Measurements from ENCODE around the gene ASB10.

ASB10 gene, protein sequence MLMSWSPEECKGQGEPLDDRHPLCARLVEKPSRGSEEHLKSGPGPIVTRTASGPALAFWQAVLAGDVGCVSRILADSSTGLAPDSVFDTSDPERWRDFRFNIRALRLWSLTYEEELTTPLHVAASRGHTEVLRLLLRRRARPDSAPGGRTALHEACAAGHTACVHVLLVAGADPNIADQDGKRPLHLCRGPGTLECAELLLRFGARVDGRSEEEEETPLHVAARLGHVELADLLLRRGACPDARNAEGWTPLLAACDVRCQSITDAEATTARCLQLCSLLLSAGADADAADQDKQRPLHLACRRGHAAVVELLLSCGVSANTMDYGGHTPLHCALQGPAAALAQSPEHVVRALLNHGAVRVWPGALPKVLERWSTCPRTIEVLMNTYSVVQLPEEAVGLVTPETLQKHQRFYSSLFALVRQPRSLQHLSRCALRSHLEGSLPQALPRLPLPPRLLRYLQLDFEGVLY

DNA sequence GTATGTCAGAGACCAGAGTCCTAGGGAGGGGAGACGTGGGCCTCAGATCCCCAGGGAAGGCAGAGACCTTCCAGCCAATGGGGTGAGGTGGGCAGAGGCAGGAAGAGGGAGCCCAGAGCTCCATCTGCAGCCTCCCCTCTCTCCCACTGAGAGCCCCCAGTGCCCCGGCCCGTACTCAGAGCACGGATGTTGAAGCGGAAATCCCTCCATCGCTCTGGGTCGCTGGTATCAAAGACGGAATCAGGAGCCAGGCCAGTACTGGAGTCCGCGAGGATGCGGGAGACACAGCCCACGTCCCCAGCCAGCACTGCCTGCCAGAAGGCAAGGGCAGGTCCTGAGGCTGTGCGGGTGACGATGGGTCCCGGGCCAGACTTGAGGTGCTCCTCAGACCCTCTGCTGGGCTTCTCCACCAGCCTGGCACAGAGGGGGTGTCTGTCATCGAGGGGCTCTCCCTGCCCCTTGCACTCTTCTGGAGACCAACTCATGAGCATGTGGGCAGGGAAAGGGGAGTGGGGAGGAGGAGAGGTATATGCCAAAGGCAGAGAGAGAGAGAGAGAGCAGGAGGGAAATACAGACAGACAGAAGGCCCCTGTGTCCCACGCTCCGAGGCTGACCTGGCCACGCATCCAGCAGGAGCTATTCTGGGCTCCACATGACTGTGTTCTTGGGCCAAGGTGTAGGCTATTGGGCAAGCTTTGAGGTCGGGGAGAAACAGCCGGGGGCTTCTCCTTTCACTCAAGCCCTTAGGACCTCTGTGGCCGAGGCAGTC lies at the start of gene ASB10:
Gene ASB10, minus strand, starts transcription at position 611 of the 769 bp plus-strand sequence. Its CDS starts 120 bp downstream, at position 491.
- no peaks in the 10 kb centered on the region for H3K4me1 Mint-ChIP-seq (ENCODE audit: low read depth)
- no peak within 1 kb of the TSS for H3K27ac Mint-ChIP-seq
- H3K9me3 Mint-ChIP-seq = no peaks in the 10 kb centered on the region
- H3K27me3 Mint-ChIP-seq (ENCODE audit: low read depth) = no peaks in the 10 kb centered on the region
- no peak within 1 kb of the TSS for H3K4me3 Mint-ChIP-seq
- H3K36me3 Mint-ChIP-seq (ENCODE audit: low read depth) = no peaks in the 10 kb centered on the region

DNA sequence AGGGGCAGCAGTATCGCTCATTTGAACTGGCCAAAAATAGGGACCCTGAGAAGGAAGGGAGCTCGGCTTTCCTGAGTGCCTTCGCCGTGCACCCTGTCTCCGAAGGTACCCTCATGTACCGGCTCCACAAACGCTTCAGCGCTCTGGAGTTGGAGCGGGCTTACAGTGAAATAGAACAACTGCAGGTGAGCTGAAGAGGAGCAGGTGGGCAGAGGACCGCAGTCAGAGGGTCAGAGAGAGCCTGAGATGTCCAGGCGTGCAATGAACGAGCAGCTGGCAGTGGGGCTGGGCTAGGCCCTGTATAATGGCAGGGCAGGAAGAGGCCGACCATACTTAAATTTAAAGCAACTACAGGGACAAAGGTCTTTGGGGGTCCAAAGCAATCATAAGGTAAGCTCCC lies 49.4 kb upstream of the ASB10 start:
- Mint-ChIP-seq H3K4me1 (ENCODE audit: low read depth) (peaks cover 24% of the 10 kb centered on the region), H3K36me3 (ENCODE audit: low read depth) (peaks cover 12% of the 10 kb centered on the region), H3K27ac (no peak overlapping the region), H3K9me3 (no peaks in the 10 kb centered on the region), H3K27me3 (ENCODE audit: low read depth) (no peaks in the 10 kb centered on the region), H3K4me3 (no peak overlapping the region)

DNA sequence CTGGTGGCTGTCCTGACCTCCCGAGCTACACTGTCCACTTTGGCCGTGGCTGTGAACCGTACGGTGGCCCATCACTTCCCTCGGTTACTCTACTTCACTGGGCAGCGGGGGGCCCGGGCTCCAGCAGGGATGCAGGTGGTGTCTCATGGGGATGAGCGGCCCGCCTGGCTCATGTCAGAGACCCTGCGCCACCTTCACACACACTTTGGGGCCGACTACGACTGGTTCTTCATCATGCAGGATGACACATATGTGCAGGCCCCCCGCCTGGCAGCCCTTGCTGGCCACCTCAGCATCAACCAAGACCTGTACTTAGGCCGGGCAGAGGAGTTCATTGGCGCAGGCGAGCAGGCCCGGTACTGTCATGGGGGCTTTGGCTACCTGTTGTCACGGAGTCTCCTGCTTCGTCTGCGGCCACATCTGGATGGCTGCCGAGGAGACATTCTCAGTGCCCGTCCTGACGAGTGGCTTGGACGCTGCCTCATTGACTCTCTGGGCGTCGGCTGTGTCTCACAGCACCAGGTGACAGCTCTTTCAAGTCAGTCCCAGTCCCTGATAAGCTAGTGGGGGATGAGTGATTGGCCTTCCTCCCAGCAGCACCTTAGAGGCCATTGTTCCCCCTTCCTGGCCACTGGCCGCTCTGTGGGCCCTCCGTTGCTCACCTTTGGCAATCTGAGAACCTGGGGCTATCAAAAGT lies 48.2 kb upstream of the ASB10 start:
- H3K27me3 Mint-ChIP-seq (ENCODE audit: low read depth) = peaks cover 2% of the 10 kb centered on the region
- H3K36me3 Mint-ChIP-seq (ENCODE audit: low read depth) = peaks cover 12% of the 10 kb centered on the region
- H3K27ac Mint-ChIP-seq = no peak overlapping the region
- H3K4me3 Mint-ChIP-seq = peak overlapping the region; percentile 10
- H3K4me1 Mint-ChIP-seq (ENCODE audit: low read depth) = peaks cover 24% of the 10 kb centered on the region
- no peaks in the 10 kb centered on the region for H3K9me3 Mint-ChIP-seq

DNA sequence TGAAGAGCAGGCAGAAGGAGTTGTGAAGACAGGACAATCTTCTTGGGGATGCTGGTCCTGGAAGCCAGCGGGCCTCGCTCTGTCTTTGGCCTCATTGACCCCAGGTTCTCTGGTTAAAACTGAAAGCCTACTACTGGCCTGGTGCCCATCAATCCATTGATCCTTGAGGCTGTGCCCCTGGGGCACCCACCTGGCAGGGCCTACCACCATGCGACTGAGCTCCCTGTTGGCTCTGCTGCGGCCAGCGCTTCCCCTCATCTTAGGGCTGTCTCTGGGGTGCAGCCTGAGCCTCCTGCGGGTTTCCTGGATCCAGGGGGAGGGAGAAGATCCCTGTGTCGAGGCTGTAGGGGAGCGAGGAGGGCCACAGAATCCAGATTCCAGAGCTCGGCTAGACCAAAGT lies 46.8 kb upstream of the ASB10 start:
- H3K4me3 Mint-ChIP-seq = peak overlapping the region; percentile 100
- H3K27me3 Mint-ChIP-seq (ENCODE audit: low read depth) = peaks cover 6% of the 10 kb centered on the region
- peaks cover 24% of the 10 kb centered on the region for H3K4me1 Mint-ChIP-seq (ENCODE audit: low read depth)
- H3K9me3 Mint-ChIP-seq = no peaks in the 10 kb centered on the region
- peak overlapping the region; percentile 100 for H3K27ac Mint-ChIP-seq
- peaks cover 10% of the 10 kb centered on the region for H3K36me3 Mint-ChIP-seq (ENCODE audit: low read depth)

DNA sequence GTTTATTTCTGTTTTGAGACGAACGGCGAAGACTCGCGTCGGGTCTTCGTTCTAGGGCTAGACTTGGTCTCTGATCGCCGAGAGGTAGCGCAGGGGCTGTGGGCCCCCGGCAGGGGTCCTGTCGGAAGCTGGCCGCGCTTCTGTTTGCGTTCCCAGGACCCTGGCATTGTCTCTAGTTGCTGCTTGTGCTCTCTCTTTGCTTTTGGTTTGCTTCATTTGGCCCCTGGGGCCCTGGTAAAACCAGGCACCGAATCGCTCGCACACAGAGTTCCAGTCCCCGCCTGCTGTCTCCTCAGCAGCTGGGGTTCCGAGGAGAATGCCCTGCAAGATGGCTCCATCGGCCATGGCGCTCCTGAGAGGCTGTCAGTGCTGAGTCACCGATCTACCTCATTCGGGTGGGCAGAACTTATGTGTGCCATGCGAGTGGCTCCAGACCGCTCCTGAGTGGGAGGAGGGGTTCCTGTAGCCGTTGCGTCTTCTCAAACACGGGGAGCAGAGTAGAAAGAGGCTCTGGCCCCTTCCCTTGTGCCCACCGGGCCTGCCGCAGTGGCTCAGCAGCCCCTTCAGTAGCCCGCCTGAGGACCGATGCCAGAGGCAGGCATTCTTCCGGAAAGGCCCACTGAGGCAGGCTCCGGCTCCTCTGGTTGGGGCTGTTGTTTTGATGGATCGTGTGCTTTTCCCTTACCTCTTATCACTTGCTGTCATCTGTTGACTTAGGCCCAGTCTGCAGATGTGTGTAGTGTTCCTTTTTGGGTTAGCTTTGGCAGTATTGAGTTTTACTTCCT lies 46.1 kb upstream of the ASB10 start:
- H3K9me3 Mint-ChIP-seq = no peaks in the 10 kb centered on the region
- peaks cover 25% of the 10 kb centered on the region for H3K4me1 Mint-ChIP-seq (ENCODE audit: low read depth)
- H3K27ac Mint-ChIP-seq = peak overlapping the region; percentile 100
- peak overlapping the region; percentile 100 for H3K4me3 Mint-ChIP-seq
- peaks cover 10% of the 10 kb centered on the region for H3K36me3 Mint-ChIP-seq (ENCODE audit: low read depth)
- H3K27me3 Mint-ChIP-seq (ENCODE audit: low read depth) = peaks cover 6% of the 10 kb centered on the region

DNA sequence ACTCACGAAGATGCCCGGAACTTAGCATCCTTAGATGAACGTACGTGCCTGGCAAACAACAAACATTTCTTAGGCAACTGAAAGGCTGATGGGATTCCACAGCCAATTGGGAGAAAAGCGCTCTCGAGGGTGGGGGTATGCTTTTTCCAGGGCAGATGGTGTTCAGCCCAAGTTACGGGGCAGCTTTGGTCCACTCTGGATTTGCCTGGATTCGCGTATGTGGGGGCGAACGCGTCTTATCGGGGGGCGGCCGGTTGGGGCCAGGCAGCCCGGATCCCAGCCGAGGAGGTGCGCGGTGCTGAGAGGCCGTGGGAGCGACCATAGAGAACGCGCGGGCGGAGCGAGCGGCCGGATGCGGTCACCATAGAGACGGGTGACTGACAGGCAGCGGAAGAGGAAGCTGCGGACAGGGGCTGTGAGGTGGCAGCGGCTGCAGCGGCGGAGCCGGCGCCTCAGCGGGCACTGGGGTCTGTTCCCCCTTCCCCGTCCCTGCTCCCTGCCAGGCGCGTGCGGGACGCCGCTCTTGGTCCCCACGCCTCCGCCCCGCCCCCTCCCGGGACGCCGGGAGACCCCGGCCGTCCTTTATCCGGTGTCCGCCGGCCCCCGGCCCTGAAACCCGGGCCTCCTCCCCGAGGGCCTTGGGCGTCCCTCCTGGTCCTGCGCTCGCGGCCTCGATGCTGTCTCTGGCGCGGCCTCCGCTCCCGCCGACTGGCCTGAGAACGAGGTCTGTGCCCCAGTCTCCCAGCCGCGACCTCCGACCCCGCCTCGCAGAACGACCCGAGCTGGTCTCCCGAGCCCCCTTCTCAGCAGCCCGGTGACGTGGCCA lies 45.3 kb upstream of the ASB10 start, which contains the start of gene CHPF2:
Gene CHPF2, plus strand, starts transcription at position 393 of the 826 bp plus-strand sequence. CDS start 1,529 bp downstream, outside the sequence.
- Mint-ChIP-seq H3K36me3 (ENCODE audit: low read depth) (peaks cover 10% of the 10 kb centered on the region), H3K9me3 (no peaks in the 10 kb centered on the region), H3K4me3 (peak within 1 kb of the TSS; percentile 100), H3K4me1 (ENCODE audit: low read depth) (peaks cover 29% of the 10 kb centered on the region), H3K27ac (peak within 1 kb of the TSS; percentile 100), H3K27me3 (ENCODE audit: low read depth) (peaks cover 6% of the 10 kb centered on the region)

DNA sequence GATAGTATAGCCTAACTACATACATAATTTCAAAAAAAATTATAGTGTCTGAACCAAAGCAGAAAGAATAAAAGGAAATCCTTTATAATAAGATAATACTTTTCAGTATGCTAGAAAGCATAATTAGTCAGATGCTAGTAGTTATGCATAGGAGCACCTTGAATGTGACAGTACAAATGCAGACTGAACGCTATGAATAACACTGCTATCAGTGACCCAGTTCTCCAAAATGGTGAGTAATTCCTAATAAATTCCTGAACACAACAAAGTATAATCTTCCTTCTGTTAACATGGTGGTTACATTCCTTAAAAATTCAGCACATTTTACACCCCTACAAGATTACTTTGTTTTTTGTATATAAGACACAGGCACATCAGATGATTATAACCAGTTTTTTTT lies 44.0 kb upstream of the ASB10 start:
- H3K4me1 Mint-ChIP-seq (ENCODE audit: low read depth) = peaks cover 40% of the 10 kb centered on the region
- peaks cover 9% of the 10 kb centered on the region for H3K36me3 Mint-ChIP-seq (ENCODE audit: low read depth)
- H3K27me3 Mint-ChIP-seq (ENCODE audit: low read depth) = peaks cover 6% of the 10 kb centered on the region
- no peak overlapping the region for H3K4me3 Mint-ChIP-seq
- no peak overlapping the region for H3K27ac Mint-ChIP-seq
- H3K9me3 Mint-ChIP-seq = no peaks in the 10 kb centered on the region

DNA sequence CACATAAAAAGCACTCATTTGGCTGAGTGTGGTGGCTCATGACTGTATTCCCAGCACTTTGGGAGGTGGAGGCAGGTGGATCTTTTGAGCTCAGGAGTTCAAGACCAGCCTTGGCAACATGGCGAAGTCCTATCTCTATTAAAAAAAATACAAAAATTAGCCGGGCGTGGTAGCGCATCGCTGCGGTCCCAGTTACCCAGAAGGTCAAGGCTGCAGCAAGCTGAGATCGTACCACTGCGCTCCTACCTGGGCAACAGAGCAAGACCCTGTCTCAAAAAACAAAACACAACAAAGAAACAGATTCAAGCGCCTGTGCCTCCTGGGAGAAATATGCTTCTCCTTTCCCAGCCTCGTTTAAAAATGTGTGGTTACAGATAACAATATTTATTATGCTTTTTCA lies 42.2 kb upstream of the ASB10 start:
- H3K4me3 Mint-ChIP-seq = no peak overlapping the region
- H3K4me1 Mint-ChIP-seq (ENCODE audit: low read depth) = peaks cover 45% of the 10 kb centered on the region
- peaks cover 6% of the 10 kb centered on the region for H3K27me3 Mint-ChIP-seq (ENCODE audit: low read depth)
- no peaks in the 10 kb centered on the region for H3K9me3 Mint-ChIP-seq
- H3K27ac Mint-ChIP-seq = no peak overlapping the region
- H3K36me3 Mint-ChIP-seq (ENCODE audit: low read depth) = peaks cover 17% of the 10 kb centered on the region

DNA sequence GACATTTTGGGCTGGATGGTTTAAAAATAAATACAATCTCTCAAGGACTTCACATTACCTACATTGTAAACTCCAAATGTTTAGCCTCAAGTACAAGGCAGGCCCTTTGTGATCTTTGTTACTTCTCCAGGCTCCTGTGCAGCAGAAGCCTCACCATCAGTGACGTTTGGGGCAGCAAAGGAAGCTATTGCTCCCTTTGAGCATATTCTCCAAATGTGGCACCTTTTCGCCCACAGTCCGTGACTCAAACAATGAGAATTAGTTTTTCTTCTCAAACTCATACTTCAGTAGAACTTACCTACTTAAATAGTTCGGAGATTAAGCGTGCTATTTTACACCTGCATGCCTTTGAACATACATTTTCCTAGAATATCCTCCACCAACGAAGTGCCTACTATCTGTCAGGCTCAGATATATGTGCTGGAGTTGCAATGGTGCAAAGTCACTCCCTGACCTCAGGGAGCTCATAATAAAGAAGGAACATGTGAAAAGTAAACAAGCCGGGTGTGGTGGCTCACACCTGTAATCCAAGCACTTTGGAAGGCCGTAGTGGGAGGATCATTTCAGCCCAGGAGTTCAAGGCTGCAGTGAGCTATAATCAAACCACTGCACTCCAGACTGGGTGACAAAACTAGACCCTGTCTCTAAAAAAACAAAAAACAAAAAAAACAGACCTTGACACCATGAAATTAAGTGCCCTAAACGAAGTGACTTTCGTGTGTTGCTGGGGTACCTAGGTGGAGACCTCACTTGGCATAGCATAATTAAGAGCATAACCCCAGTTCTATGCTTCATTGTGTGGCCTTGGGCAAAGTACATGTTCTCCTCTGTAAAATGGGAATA lies 41.2 kb upstream of the ASB10 start:
- no peaks in the 10 kb centered on the region for H3K9me3 Mint-ChIP-seq
- H3K27ac Mint-ChIP-seq = peak overlapping the region; percentile 75
- H3K4me1 Mint-ChIP-seq (ENCODE audit: low read depth) = peaks cover 41% of the 10 kb centered on the region
- peak overlapping the region; percentile 95 for H3K4me3 Mint-ChIP-seq
- H3K36me3 Mint-ChIP-seq (ENCODE audit: low read depth) = peaks cover 21% of the 10 kb centered on the region
- peaks cover 6% of the 10 kb centered on the region for H3K27me3 Mint-ChIP-seq (ENCODE audit: low read depth)

DNA sequence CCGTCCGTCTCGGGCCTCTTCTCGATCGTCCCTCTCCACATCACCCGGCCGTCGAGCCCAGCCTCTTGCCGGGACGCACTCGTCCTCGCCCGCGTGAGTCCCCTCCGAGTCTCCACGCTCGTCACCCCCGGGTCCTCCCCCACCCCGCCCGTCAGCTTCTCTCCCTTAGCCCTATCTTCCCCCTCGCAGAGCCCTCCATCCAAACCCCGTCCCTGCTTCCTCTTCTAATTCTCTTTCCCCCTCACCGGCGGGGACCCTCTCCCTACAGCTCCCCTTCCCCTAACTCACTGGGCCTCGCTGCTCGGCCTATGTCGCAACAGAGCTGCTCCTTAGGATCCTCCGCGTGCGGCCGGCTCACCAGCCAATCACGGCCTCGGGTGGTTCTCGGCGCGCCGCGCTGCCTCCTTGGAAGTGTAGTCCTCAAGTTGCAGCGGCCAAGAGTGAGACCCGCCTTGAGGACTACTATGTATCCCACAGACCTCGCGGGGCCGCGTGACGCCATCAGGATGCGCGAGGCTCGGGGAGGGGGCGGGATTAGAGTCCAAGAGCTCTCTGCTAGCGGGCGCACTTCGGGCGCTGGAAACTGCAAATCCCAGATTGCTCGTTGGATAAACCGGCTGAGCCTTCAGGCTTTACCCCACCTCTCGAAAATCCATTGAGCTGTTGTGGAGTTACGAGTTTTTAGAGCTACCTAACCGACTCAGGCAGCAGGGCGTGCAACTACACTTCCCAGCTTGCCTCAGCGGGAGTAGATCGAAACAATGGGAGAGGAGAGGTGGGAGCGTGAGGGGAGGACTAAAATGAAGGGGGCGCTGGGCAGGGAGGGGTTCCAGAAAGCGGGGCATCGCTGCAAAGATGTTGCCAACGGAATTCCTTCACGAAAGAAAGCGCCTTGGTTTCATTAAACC lies 40.1 kb upstream of the ASB10 start, which contains the start of gene ABCF2:
Gene ABCF2, minus strand, starts transcription at position 331 of the 908 bp plus-strand sequence. CDS start 747 bp downstream, outside the sequence.
- H3K27ac Mint-ChIP-seq = peak within 1 kb of the TSS; percentile 94

DNA sequence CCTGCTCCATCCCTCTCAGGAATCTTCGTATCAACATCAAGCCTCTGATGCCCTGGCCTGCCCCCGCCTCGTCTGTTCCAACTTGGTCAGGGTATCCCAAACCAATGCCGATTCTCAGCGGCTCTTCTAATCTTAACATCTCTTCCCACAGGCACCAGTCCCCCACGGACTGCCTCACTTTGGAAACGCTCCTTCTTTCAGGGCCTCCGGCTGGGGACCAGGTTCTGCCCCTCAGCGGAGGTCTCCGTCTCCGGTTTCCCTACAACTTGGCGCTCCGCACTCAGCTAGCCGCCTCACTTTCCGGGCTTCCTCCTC lies 39.5 kb upstream of the ASB10 start:
- peaks cover 32% of the 10 kb centered on the region for H3K4me1 Mint-ChIP-seq (ENCODE audit: low read depth)
- no peaks in the 10 kb centered on the region for H3K9me3 Mint-ChIP-seq
- H3K27me3 Mint-ChIP-seq (ENCODE audit: low read depth) = peaks cover 6% of the 10 kb centered on the region
- peaks cover 27% of the 10 kb centered on the region for H3K36me3 Mint-ChIP-seq (ENCODE audit: low read depth)
- H3K27ac Mint-ChIP-seq = peak overlapping the region; percentile 94
- H3K4me3 Mint-ChIP-seq = peak overlapping the region; percentile 95

More for the DNA sequence above, 40.1 kb upstream of the ASB10 start, which contains the start of gene ABCF2:
- Mint-ChIP-seq H3K36me3 (ENCODE audit: low read depth) (peaks cover 25% of the 10 kb centered on the region), H3K4me3 (peak within 1 kb of the TSS; percentile 95), H3K4me1 (ENCODE audit: low read depth) (peaks cover 39% of the 10 kb centered on the region), H3K9me3 (no peaks in the 10 kb centered on the region), H3K27me3 (ENCODE audit: low read depth) (peaks cover 6% of the 10 kb centered on the region)
